Measurements from ENCODE around the gene MAGEA9B. TPM values are rescaled to one million over a fixed set of nuclear protein-coding genes. Genes with fewer than 3 reads are reported as not detected.

Gene MAGEA9B
- total RNA-seq, 1 donor from 2014 or later: not detected

Other genes with a start within 250 kb of the MAGEA9B start
- gene IDS, start 82.2 kb downstream of the MAGEA9B start, total RNA-seq: 42.9 to 44.0 TPM (median 43.3 TPM) in 3 replicates
- gene EOLA1, start 46.4 kb downstream of the MAGEA9B start, total RNA-seq: 13.8 to 15.9 TPM (median 13.9 TPM) in 3 replicates
- gene HSFX3, start 37.5 kb downstream of the MAGEA9B start, total RNA-seq: not detected in 3 replicates
- not detected in 3 replicates for gene HSFX2, start 7.9 kb upstream of the MAGEA9B start, total RNA-seq
- gene TMEM185A, start 44.3 kb upstream of the MAGEA9B start, total RNA-seq: 26.8 to 29.9 TPM (median 29.3 TPM) in 3 replicates
- not detected in 3 replicates for gene MAGEA11, start 124.6 kb upstream of the MAGEA9B start, total RNA-seq
- gene HSFX1, start 186.6 kb upstream of the MAGEA9B start, total RNA-seq: 1.9 to 2.1 TPM (median 2.0 TPM) in 3 replicates
- gene MAGEA9, start 194.5 kb upstream of the MAGEA9B start, total RNA-seq: not detected in 3 replicates

All from mesothelial cell of epicardium (in vitro differentiated cells).